Muscle layer of colon (tissue), 2 donors: ENCODE data around the gene BMPR1A.
"Not testable (repeated sequence)": the region's sequence is repeated elsewhere in the genome, so short reads cannot be mapped to it uniquely, and the experiment has no call there.

Source experiments
- H3K27ac ChIP-seq: one replicate; pipeline ENCODE4 v1.7.0; 2013; ENCODE audit warnings: low read depth, mild to moderate bottlenecking, low read length, moderate library complexity
- H3K27me3 ChIP-seq, 2 donors: one replicate each; pipeline ENCODE4 v1.7.0; 2013; ENCODE audit warnings: low read length in 2 of 2, mild to moderate bottlenecking in 2 of 2; ENCODE audit not compliant: insufficient read depth in 2 of 2, control insufficient read depth in 1 of 2
- H3K36me3 ChIP-seq: one replicate; pipeline ENCODE4 v1.7.0; 2013; ENCODE audit warnings: mild to moderate bottlenecking, low read length; ENCODE audit not compliant: insufficient read depth
- H3K4me1 ChIP-seq: one replicate; pipeline ENCODE4 v1.7.0; 2013; ENCODE audit warnings: mild to moderate bottlenecking, low read length; ENCODE audit not compliant: insufficient read depth
- H3K4me3 ChIP-seq, 2 donors: one replicate each; pipeline ENCODE4 v1.7.0; 2013; ENCODE audit warnings: low read length in 2 of 2, low read depth in 1 of 2, mild to moderate bottlenecking in 1 of 2, moderate library complexity in 1 of 2
- H3K9ac ChIP-seq: one replicate; pipeline ENCODE4 v1.7.0; 2013; ENCODE audit warnings: low read length
- H3K9me3 ChIP-seq: one replicate; pipeline ENCODE4 v1.7.0; 2013; ENCODE audit warnings: mild to moderate bottlenecking, low read length
- donor health status: abdominal sarcoma.
- donor health status: Adenocarcinoma of cecum.

BMPR1A gene

DNA sequence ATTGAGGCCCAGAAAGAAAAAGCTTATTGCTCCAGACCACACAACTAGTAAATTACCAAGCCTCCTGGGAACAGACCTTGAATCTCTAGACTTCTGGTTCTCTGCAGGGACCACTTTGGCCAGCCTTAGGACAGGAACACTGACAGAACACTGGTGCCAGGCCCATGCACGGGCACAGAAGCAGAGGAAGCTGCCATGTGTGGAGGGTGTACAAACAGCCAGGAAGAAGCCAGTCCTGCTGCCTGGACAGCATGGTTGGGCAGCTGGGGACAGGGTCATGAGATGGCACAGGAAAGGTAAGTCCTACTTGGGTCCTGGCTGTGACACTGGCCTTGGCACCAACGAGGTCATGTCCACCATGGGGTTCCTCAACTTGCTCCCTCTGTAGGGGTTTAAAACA lies 181.8 kb downstream of the BMPR1A start:
- Histone ChIP-seq H3K27ac (no peak overlapping the region), H3K9ac (no peak overlapping the region), H3K36me3 (peaks cover under 1% of the 10 kb centered on the region), H3K4me3 (no peak overlapping the region), H3K4me1 (no peaks in the 10 kb centered on the region), H3K9me3 (no peaks in the 10 kb centered on the region), H3K27me3 (peaks cover 0 to 7% of the 10 kb centered on the region in 2 donors)

GRCh38 chr10:86940076-86940475 lies 183.7 kb downstream of the BMPR1A start:
- not testable (repeated sequence) for H3K27ac ChIP-seq, H3K9me3 ChIP-seq, H3K36me3 ChIP-seq, H3K4me1 ChIP-seq, H3K4me3 ChIP-seq, H3K27me3 ChIP-seq, H3K9ac ChIP-seq

DNA sequence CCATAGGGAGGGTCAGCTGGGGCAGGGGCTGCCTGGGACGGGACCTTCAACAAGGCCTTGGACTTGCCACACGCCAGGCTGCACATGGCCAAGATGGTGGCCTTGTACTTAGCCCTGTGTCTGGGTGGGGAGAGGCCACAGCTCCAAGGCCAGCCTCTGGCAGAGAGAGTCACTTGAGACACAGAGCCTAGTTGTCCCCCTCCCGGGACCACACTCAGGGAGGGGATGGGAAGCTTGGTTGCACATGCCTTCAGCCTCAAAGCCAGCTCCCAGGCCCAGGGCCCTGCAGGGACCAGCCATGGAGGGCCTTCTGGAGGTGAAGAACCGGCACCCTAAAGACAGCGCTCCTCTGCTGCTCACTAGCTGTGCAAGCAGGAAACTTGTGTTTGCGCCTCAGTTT lies 184.3 kb downstream of the BMPR1A start:
- Histone ChIP-seq H3K9ac (no peak overlapping the region), H3K27ac (no peak overlapping the region), H3K4me1 (peaks cover 3% of the 10 kb centered on the region), H3K9me3 (no peaks in the 10 kb centered on the region), H3K4me3 (no peak overlapping the region), H3K36me3 (no peaks in the 10 kb centered on the region), H3K27me3 (peaks cover 0 to 7% of the 10 kb centered on the region in 2 donors)

DNA sequence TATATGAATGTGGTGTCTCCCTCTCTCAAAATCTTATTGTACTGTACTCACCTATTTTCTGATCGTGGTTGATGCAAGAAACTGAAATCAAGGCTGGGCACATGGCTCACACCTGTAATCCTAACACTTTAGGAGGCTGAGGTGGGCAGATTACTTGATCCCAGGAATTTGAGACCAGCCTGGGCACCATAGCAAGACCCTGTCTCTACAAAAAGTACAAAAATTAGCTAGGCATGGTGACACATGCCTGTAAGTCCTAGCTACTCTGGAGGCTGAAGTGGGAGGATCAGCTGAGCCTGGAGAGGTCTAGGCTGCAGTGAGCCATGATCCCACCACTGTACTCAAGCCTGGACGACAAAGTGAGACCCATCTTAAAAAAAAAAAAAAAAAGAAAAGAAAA lies 185.0 kb downstream of the BMPR1A start:
- Histone ChIP-seq H3K4me3 (no peak overlapping the region), H3K9ac (no peak overlapping the region), H3K36me3 (no peaks in the 10 kb centered on the region), H3K27ac (no peak overlapping the region), H3K4me1 (peaks cover 9% of the 10 kb centered on the region), H3K9me3 (no peaks in the 10 kb centered on the region), H3K27me3 (peaks cover 0 to 14% of the 10 kb centered on the region in 2 donors)

DNA sequence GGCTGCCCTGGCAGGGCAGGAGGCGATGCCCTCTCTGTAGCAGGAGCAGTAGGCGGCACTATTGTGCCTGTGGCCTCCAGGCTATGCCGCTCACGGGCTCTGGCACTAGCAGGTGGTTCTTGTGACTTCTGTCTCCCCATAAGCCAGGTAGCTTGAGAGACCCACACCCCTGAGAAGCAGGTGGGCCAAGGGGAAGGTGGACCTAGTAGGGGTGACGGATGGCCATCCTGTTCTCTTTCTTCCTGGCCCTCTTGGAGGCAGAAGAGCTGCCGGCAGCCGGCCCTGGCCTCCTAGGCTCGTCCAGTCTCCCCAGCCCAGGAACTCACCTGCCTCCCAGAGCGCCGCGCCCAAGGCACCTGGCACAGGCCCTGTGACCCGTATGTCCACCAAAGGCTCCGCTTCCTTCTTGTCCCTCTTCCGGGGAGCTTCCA lies 185.6 kb downstream of the BMPR1A start:
- H3K4me3 ChIP-seq, result no peak overlapping the region
- no peaks in the 10 kb centered on the region for H3K9me3 ChIP-seq
- peaks cover 9% of the 10 kb centered on the region for H3K4me1 ChIP-seq
- H3K9ac ChIP-seq, result no peak overlapping the region
- H3K27ac ChIP-seq, result no peak overlapping the region
- no peaks in the 10 kb centered on the region for H3K36me3 ChIP-seq
- H3K27me3 ChIP-seq, result peaks cover 0 to 19% of the 10 kb centered on the region in 2 donors

DNA sequence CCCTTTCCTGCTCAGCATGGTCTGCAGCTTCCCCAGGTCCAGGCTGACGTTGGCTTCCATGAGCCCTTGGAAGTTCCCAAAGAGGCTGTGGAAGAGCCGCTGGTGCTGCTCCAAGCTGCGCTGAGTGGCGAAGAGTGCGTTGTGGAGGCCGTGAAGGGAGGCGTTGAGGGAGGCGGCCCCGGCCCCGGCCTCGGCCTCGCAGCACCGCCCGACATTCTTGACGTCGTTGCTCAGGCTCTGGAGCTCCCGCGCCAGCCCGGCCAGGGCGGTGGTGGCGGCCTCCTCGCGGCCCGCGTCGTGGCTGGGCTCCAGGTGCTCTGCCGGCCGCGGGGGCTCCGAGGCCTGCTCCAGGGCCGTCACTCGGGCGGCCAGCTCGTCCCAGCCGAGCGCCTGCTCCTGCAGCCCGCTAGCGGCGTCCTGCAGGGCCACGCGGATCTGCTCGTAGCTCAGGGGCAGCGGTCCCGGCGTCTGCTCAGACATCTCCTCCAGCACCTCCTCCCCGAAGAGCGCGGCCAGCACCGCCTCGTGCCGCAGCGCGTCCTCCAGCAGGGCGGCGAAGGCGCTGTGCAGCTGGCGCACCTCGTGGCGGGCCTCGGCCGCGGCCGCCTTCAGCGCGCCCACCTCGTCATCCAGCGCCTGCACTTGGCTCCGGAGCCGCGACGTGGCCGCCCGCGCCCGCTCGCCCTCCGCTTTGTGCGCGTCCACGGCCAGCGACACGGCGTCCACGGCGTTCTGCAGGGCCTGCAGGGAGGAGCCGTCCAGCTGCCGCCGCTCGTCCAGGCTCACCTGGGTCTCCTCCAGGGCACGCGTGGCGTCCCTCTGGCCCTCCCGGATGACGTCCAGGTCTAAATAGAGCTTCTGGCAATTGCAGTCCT lies 186.3 kb downstream of the BMPR1A start:
- H3K4me1 ChIP-seq, result peaks cover 9% of the 10 kb centered on the region
- H3K4me3 ChIP-seq, result peak overlapping the region in 1 of 2 donors; percentile 39

GRCh38 chr10:86943316-86944030 lies 187.1 kb downstream of the BMPR1A start:
- Histone ChIP-seq H3K4me3 (no peak overlapping the region), H3K4me1 (peaks cover 9% of the 10 kb centered on the region), H3K27me3 (peaks cover 0 to 19% of the 10 kb centered on the region in 2 donors), H3K9me3 (no peaks in the 10 kb centered on the region), H3K27ac (no peak overlapping the region), H3K36me3 (no peaks in the 10 kb centered on the region), H3K9ac (no peak overlapping the region)

More for the DNA sequence above, 186.3 kb downstream of the BMPR1A start:
- Histone ChIP-seq H3K27me3 (peaks cover 0 to 19% of the 10 kb centered on the region in 2 donors), H3K9ac (no peak overlapping the region), H3K36me3 (no peaks in the 10 kb centered on the region), H3K27ac (no peak overlapping the region), H3K9me3 (no peaks in the 10 kb centered on the region)

GRCh38 chr10:86944031-86944419 lies 187.6 kb downstream of the BMPR1A start:
- H3K36me3 ChIP-seq, result no peaks in the 10 kb centered on the region
- no peaks in the 10 kb centered on the region for H3K9me3 ChIP-seq
- no peak overlapping the region for H3K27ac ChIP-seq
- H3K4me1 ChIP-seq, result peaks cover 9% of the 10 kb centered on the region
- H3K9ac ChIP-seq, result no peak overlapping the region
- no peak overlapping the region for H3K4me3 ChIP-seq
- H3K27me3 ChIP-seq, result peaks cover 0 to 19% of the 10 kb centered on the region in 2 donors

GRCh38 chr10:86944471-86944870 lies 188.1 kb downstream of the BMPR1A start:
- H3K4me3 ChIP-seq, result no peak overlapping the region
- H3K4me1 ChIP-seq, result peaks cover 9% of the 10 kb centered on the region
- no peak overlapping the region for H3K27ac ChIP-seq
- H3K9ac ChIP-seq, result no peak overlapping the region
- no peaks in the 10 kb centered on the region for H3K9me3 ChIP-seq
- no peaks in the 10 kb centered on the region for H3K36me3 ChIP-seq
- H3K27me3 ChIP-seq, result peaks cover 0 to 19% of the 10 kb centered on the region in 2 donors

DNA sequence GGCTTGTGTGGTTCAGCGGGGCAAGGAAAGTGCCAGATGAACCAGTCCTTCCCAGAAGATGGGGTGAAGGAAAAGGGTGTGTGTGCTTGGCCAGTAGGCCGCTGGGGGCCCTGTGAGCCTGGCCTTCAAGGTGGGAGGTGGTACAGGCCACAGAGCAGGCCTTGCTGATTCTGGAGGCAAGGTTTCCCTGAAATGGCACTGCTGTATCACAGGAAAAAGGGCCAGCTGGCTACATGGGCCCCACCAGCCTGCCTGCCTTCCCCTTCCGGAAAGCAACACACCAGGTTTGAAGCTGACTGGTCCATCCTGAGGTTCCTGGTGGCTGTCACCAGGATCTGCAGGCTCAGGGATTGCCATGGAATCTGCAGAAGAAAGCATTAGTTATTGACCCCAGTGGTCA lies 188.5 kb downstream of the BMPR1A start:
- Histone ChIP-seq H3K9ac (no peak overlapping the region), H3K36me3 (no peaks in the 10 kb centered on the region), H3K9me3 (no peaks in the 10 kb centered on the region), H3K4me3 (no peak overlapping the region), H3K27me3 (peaks cover 0 to 19% of the 10 kb centered on the region in 2 donors), H3K4me1 (peaks cover 9% of the 10 kb centered on the region), H3K27ac (no peak overlapping the region)

DNA sequence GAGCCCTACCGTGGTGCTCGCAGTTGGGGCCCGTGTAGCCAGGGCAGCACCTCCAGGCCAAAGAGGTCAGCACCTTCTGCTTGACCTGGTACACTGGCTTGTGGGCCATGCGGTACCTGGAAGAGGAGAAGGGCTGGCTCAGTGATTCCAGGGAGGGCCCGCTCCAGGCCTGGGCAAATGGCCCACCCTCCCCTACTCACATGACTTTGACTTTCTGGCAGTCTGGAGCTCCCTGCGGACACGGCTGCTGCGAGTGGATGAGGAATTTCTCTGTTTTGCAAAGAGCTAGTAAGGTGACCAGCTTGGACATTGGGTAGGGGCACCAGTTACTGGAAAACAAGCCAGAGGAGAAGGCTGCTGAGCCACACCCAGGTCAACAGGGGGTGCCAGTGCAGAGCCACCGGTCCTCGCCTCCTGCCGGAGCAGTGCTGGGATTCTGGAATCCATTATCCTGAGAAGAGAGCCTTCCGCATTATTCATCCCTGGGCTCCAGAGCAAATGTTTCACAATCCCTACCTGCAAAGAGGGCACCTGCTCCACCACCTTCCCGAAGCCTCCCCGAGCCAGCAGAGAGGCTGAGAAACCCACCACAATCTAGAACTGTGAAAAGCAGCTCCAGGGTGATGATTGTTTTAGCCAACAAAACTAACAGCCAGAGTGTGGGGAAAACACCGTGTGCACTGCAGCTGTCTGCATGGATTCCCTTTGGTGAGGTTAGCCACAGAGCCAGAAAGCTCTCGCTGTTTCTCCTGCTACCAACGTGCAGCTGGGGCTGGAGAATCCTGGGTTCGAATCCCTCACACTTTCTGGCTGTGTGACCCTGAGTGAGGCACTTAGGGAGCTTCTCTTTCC lies 189.2 kb downstream of the BMPR1A start:
- peak overlapping the region in 1 of 2 donors; percentile 0 for H3K4me3 ChIP-seq
- no peaks in the 10 kb centered on the region for H3K9me3 ChIP-seq
- peaks cover 9% of the 10 kb centered on the region for H3K4me1 ChIP-seq
- H3K27ac ChIP-seq, result no peak overlapping the region
- no peak overlapping the region for H3K9ac ChIP-seq
- no peaks in the 10 kb centered on the region for H3K36me3 ChIP-seq
- H3K27me3 ChIP-seq, result peaks cover 0 to 19% of the 10 kb centered on the region in 2 donors
